NCI-H1105 treated with DMSO at 0.1 percent for 48 hours (cell line): ENCODE data around the gene C4orf50.
A peak's percentile ranks its signal among the peaks of the same experiment; 100 is the strongest.
"Not testable (repeated sequence)": the region's sequence is repeated elsewhere in the genome, so short reads cannot be mapped to it uniquely, and the experiment has no call there.

ENCODE experiments used
- DNase-seq: peaks from one replicate; lab custom pipeline; 2025; lab: John Stamatoyannopoulos, UW

Gene C4orf50

DNA sequence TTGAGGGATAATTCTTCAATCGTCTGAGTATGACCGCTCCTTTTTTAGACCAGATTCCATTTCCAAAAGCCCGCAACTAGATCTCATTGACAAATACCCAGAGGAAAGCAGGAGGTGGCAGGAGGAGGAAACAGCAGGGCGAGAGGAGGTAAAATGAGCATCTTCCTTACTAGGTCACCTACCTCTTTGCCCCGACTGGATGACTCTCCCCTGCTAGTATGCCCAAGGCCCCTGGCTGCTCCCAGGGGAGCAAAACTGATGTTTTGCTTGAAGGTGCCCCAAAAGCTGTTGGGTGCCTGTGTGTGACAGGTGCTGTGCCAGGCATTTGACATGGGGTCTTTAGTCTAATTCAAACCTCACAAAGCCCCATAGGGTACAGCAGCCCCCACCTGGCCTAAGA lies 48.9 kb downstream of the C4orf50 start:
- no peak for DNase-seq

DNA sequence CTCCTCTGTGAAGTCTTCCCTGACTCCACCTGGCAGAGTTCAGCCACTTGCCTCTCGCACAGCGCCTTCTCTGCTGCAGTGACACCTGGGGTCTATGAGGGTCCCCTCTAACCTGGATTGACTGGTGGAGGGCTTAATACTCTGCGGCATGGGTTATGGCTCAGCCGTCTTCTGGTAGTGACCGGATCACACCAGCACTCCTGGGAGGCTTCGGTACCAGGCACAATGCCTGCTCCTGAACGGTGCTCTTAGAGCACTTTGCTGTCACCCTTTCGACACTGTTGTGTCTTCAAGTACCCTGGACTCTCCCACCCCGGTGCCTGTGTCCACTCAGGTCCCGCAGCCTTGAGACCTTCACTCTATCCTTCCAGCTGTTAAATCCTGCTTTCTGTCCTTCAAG lies 50.0 kb downstream of the C4orf50 start:
- DNase-seq = no peak

GRCh38 chr4:5967783-5968182 lies 50.4 kb downstream of the C4orf50 start:
- DNase-seq = no peak

- DNase-seq = no peak
Observed at GRCh38 chr4:5965225-5965624, 53.0 kb downstream of the C4orf50 start.

- DNase-seq = no peak
Observed at GRCh38 chr4:5964030-5964429, 54.2 kb downstream of the C4orf50 start.

- no peak for DNase-seq
Observed at GRCh38 chr4:5963611-5964010, 54.6 kb downstream of the C4orf50 start.

DNA sequence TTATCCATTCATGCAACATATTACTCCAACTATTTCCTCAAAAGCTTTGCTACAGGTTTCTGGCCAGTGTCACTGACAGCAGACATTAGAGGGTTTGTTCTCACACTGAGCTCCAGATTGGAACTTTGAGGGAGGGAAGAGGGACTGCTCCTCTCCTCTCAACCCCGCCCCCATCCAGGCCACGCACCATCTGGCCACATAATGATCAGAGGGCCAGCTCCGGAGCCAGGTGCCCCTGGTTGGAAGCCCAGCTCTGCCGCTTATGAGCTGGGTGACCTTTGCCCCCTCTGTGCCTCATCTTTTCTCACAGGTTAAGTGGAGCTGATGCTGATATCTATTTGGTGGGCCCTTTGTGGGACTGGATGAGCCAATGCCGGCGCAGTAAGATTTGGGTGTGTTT lies 55.8 kb downstream of the C4orf50 start:
- DNase-seq = no peak

GRCh38 chr4:5960252-5960880 lies 57.9 kb downstream of the C4orf50 start:
- no peak for DNase-seq

- DNase-seq = no peak
Observed at GRCh38 chr4:5959211-5959982, 58.8 kb downstream of the C4orf50 start.

- no peak for DNase-seq
Observed at GRCh38 chr4:5958199-5958735, 60.0 kb downstream of the C4orf50 start.

DNA sequence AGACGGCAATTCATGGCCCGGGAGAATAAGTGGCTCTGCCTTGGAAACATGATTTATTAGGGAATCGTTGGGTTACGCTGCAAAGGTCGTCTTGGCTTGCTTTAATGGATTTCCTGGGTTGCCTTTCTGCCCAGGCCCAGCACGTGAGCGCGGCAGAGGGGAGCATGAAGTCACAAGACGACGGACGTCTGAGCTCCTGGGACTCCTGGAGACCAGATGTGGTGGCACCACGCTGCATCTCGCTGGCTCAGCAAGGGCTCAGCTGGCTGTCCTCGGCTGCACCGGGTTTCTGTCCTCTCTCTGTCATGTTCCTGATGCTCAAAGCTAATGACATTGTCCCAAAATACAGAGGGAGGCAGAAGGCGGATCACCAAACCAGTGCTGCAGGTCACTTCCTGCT lies 61.2 kb downstream of the C4orf50 start:
- no peak for DNase-seq

GRCh38 chr4:5956285-5957021 lies 61.8 kb downstream of the C4orf50 start:
- peak; percentile 66 for DNase-seq

DNA sequence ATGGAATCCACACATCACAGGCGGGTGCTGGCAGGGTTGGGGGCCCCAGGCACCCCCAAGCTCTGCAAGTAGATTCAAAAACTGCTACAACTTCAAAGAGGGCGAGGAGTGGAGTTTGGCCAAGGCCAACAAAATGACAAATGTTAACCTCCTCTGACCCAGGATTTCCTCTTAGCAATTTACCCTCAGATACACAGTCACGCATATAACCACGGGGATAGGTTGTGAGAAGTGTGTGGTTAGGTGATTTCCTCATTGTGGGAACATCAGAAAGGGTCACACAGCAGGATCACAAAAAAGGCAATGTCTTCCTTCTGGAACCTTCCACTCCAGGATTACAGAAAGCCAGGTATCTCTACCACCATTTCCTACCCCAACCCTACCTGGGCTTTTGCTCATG lies 62.4 kb downstream of the C4orf50 start:
- no peak for DNase-seq

- DNase-seq = no peak
Observed at GRCh38 chr4:5955201-5955821, 62.9 kb downstream of the C4orf50 start.

GRCh38 chr4:5954056-5954760 lies 64.0 kb downstream of the C4orf50 start:
- no peak for DNase-seq

DNA sequence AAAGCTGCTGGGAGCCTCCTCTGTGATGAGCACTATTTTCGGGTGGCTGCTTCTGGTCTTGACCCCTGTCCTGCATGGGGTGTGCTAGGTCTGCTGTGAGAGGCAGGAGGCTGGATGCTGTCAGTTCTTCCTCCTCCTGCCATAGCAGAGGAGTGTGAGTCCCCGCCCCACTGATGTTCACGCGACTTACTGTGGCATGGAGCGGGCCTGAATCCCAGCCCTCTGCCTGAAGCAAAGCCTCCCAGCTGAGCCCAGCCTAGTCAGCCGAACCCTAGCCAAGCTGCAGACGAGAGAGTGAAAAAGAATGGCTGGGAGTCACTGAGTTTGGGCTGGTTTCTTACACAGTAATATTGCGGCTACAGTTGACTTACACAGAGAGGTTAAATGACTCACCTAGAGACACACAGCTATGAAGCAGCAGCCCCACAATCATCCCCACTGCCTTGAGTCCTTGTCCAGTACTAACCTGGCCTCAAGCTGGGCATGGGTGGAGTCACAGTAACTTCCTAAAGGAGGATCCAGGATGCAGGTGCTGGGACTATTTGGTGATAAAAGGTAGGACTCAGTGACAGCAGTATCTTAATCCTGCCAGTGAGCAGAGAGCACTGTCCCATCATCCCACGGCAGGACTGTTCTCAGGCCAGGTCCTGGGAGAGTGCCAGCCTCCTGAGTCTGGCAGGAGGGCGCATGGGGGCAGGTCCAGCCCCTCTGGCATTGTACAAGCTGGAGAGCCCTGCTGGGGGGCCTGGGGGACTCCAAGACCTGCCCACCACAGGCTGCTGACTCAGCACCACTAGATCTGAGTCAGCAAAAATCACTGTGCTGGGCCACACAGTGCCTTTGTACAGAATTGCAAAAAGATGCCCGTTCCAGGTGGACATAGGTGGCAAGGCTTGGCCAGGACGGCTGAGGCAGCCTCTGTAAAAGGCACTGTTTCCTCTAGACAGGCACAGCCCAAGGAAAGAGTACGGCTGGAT lies 65.0 kb downstream of the C4orf50 start:
- no peak for DNase-seq

DNA sequence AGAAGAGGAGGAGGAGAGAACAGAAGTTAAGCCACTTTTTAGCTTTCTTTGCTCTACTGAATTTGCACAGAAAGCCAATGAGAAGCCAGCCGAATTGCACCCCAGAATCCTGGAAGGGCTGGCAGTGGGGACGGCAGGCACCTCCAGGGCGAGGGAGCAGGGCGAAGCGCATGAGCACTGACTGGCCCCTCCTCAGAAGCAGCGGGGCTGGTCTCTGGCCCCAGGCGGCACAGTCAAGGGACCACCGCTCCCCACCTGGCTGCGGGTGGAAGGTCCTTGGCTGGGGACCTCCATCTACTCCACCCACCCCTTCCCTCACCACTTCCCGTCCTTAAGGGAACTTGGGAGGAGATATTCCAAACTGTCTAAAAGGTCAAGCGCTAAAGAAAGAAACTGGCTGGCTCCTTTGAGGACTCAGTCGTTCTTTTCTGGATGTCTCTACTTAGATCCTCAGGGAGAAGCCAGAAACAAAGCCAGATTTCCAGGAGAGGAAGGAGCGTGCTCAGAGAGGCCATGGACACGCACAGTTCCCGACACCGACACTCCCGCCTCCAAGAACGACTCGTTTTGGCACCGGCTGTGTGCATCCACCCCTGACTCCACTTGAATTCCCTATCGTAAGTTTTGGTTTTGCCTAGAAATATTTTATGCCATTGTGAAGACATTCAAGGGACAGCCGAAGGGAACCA lies 65.8 kb downstream of the C4orf50 start:
- DNase-seq = no peak

DNA sequence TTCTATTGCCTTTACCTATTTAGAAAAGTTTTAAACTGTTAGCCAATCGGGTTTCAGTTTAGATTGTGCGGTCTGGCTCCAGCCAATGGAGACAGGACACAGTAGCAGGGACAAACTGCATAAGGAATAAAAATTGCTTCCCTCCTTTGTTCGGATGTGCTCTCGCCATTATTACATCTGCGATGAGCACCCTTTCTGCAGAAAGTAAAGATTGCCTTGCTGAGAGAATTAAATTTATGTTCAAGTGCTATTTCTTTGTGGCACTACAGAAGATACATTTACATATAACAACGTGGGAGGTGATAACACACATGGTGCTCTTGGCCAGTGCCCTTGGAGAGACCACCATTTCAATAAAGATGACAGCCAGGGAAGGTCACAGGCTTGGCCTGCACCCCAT lies 71.6 kb downstream of the C4orf50 start:
- DNase-seq = not testable (repeated sequence)

DNA sequence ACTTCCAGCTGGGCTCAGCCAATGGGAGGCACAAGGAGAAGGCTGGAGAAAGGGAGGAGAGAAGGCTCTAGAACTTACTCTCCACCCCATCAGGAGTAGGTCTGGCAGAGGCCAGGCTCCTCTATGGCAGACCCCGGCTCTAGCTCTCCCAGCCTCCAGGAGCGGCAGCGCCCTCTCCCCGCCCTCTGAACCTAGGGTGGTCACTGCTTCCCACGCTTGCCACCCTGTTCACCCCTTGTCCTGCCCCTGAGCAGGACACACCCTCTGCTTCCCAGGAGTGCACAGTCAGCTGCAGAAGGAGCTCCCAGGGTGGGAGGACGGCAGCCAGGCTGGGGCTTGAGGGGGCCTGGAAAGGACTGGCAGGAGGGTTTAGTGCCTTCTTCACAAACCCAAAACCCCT lies 72.3 kb downstream of the C4orf50 start:
- DNase-seq = no peak

DNA sequence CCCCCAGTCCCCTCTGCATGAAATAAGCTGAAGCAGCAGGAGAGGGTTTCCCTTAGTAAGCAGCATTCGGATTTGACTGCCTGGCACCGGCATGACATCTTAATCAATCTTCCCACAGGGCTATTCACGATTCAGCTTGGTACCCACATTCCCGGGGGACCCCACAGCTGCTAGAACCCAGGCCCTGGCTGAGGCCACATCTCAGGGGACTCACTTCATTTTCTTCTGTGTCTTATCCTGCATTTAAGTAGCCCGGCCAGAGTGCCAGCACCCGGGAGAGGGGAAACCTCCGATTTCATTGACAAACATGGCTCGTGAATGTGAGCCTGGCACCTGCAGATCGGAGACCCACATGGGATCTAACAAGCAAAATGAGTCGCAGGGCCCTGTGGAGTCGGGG lies 73.1 kb downstream of the C4orf50 start:
- DNase-seq = no peak
